GM12878 (cell line): ENCODE measurements around the gene LRIT1.

Experiments used
- CEBPB ChIP-seq, 2 experiments: fragments of 150-350 bp in 1 of 2; IDR thresholded peaks; 2 replicates each; pipeline ENCODE4 v1.6.1; 2012 to 2014; ENCODE audit warnings: low read depth in 2 of 2, low read length in 2 of 2, borderline replicate concordance in 1 of 2, inconsistent platforms in 1 of 2
- EZH2 ChIP-seq: IDR thresholded peaks from 2 replicates; pipeline ENCODE4 v1.6.1; 2012; ENCODE audit warnings: low read depth, mild to moderate bottlenecking, control low read depth, inconsistent platforms, low read length, borderline replicate concordance; ENCODE audit not compliant: control insufficient read depth
- FOS ChIP-seq: IDR thresholded peaks from 3 replicates; pipeline ENCODE4 v1.6.1; 2011; ENCODE audit warnings: borderline replicate concordance; ENCODE audit not compliant: insufficient read length; ENCODE audit errors: extremely low read depth
- MTA3 ChIP-seq: IDR thresholded peaks from 2 replicates; pipeline ENCODE4 v1.6.1; 2012; ENCODE audit warnings: low read length, inconsistent platforms, borderline replicate concordance
- POLR2A ChIP-seq: IDR thresholded peaks from 2 replicates; pipeline ENCODE4 v1.6.1; 2011; ENCODE audit warnings: low read depth, mild to moderate bottlenecking, low read length
- POLR2AphosphoS2 ChIP-seq: IDR thresholded peaks from 2 replicates; pipeline ENCODE4 v1.6.1; 2011; ENCODE audit warnings: low read depth, mild to moderate bottlenecking, low read length, improper control_type of control experiment, moderate library complexity
- SREBF1 ChIP-seq: IDR thresholded peaks from 2 replicates; pipeline ENCODE4 v1.6.1; 2012; ENCODE audit warnings: mild to moderate bottlenecking, low read length
- SREBF2 ChIP-seq: IDR thresholded peaks from 2 replicates; pipeline ENCODE4 v1.6.1; 2012; ENCODE audit warnings: mild to moderate bottlenecking, low read length
- SUZ12 ChIP-seq: fragments of 200-600 bp; sonication (generic); IDR thresholded peaks from one replicate; pipeline ENCODE4 v1.6.1; 2018; ENCODE audit warnings: antibody characterized with exemption, mild to moderate bottlenecking; ENCODE audit not compliant: unreplicated experiment
- TAF1 ChIP-seq: IDR thresholded peaks from 2 replicates; pipeline ENCODE4 v1.6.1; 2011; ENCODE audit warnings: mild to moderate bottlenecking, low read depth, low read length, borderline replicate concordance
- YY1 ChIP-seq: IDR thresholded peaks from 2 replicates; pipeline ENCODE4 v1.6.1; 2011; ENCODE audit warnings: low read depth, mild to moderate bottlenecking, low read length
- TF ChIP-seq, protein P1 (sequence below), 3 experiments: IDR thresholded peaks in 2 of 3; conservative IDR thresholded peaks in 1 of 3; 2 replicates each; pipeline ENCODE4 v1.5.1; 2011; ENCODE audit warnings: low read depth in 3 of 3, low read length in 3 of 3, mild to moderate bottlenecking in 3 of 3, control low read depth in 2 of 3, moderate library complexity in 2 of 3, inconsistent platforms in 1 of 3, mixed read lengths in 1 of 3; ENCODE audit not compliant: control insufficient read depth in 2 of 3, insufficient read depth in 1 of 3; ENCODE audit errors: extremely low read depth in 1 of 3
- TF ChIP-seq, protein P2 (sequence below): fragments of 450-650 bp; IDR thresholded peaks from 2 replicates; pipeline ENCODE4 v1.6.1; 2016; ENCODE audit warnings: mild to moderate bottlenecking

DNA sequence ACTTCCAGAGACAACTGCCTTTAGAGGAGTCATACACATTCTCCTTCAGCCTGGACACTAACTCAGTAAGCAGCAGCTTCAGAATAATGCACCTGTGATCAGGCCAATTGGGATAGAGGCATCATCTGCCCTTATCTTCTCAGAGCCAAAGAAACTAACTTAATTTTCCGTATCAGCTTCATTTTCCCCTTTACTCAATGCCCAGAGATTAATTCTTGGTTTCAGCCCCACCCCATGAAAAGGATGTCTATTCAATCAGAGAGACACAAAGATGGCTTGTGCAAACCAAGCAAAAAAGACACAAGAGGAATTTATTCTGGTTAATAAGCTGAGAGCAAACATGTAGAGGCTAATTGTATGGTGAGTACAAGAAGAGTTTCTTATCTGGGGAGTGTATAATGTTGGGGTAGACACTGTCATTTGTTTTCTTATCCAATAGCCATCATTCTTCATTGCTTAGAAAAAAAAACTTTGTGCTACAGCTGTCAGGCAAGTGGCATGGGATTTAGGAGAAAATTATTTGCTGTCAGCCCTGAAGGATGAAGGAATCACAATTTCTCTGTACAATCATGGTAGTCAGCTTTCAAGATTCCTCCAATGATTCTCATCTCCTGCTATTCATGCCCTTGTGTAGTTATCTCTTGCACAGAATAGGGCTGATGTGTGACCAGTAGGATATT is 48.3 kb upstream of the LRIT1 start:
- TF ChIP-seq POLR2A = no peak
- TF ChIP-seq, protein P1, sequence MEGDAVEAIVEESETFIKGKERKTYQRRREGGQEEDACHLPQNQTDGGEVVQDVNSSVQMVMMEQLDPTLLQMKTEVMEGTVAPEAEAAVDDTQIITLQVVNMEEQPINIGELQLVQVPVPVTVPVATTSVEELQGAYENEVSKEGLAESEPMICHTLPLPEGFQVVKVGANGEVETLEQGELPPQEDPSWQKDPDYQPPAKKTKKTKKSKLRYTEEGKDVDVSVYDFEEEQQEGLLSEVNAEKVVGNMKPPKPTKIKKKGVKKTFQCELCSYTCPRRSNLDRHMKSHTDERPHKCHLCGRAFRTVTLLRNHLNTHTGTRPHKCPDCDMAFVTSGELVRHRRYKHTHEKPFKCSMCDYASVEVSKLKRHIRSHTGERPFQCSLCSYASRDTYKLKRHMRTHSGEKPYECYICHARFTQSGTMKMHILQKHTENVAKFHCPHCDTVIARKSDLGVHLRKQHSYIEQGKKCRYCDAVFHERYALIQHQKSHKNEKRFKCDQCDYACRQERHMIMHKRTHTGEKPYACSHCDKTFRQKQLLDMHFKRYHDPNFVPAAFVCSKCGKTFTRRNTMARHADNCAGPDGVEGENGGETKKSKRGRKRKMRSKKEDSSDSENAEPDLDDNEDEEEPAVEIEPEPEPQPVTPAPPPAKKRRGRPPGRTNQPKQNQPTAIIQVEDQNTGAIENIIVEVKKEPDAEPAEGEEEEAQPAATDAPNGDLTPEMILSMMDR (IDR thresholded peaks at IDR 0.05 in 2 of 3, conservative IDR thresholded peaks at IDR 0.05 in 1 of 3; ENCODE audit: control insufficient read depth in 2 of 3, extremely low read depth in 1 of 3, insufficient read depth in 1 of 3, low read depth in 3 of 3, low read length in 3 of 3) = no peak
- TF ChIP-seq CEBPB (IDR thresholded peaks at IDR 0.05; ENCODE audit: borderline replicate concordance in 1 of 2, low read depth in 2 of 2, low read length in 2 of 2) = no peak
- TF ChIP-seq SUZ12 = no peak
- no peak for TF ChIP-seq YY1
- TF ChIP-seq TAF1 = no peak
- no peak for TF ChIP-seq SREBF2
- no peak for TF ChIP-seq FOS
- no peak for TF ChIP-seq SREBF1
- no peak for TF ChIP-seq POLR2AphosphoS2
- TF ChIP-seq EZH2 = no peak
- TF ChIP-seq MTA3 = no peak
- TF ChIP-seq, protein P2, sequence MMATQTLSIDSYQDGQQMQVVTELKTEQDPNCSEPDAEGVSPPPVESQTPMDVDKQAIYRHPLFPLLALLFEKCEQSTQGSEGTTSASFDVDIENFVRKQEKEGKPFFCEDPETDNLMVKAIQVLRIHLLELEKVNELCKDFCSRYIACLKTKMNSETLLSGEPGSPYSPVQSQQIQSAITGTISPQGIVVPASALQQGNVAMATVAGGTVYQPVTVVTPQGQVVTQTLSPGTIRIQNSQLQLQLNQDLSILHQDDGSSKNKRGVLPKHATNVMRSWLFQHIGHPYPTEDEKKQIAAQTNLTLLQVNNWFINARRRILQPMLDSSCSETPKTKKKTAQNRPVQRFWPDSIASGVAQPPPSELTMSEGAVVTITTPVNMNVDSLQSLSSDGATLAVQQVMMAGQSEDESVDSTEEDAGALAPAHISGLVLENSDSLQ = no peak
